PC-9 (cell line): ENCODE measurements around the gene NSMCE4A. TPM values are rescaled to one million over a fixed set of nuclear protein-coding genes. Genes with fewer than 3 reads are reported as not detected.
A peak's percentile ranks its signal among the peaks of the same experiment; 100 is the strongest.
"Not testable (repeated sequence)": the region's sequence is repeated elsewhere in the genome, so short reads cannot be mapped to it uniquely, and the experiment has no call there.

Experiments
- Bru-seq: library from RNA; stranded (reverse); fragments of 400-500 nt; gene quantifications from one replicate; lab custom pipeline; 2021; lab: Mats Ljungman, UMichigan
- BruChase-seq, 2 experiments: library from RNA; stranded (reverse); fragments of 400-500 nt; gene quantifications; one replicate each; lab custom pipeline; 2021; lab: Mats Ljungman, UMichigan
- BruUV-seq: library from RNA; stranded (reverse); fragments of 400-500 nt; replicated peaks from 2 replicates; lab custom pipeline; 2021; lab: Mats Ljungman, UMichigan
- CTCF ChIA-PET: fragments of 300-600 bp; sonication (Branson Sonifier 250); formaldehyde crosslinking; loops from one replicate; lab custom pipeline; 2022; ENCODE audit warnings: antibody characterized with exemption; lab: Charles Lee
- POLR2A ChIA-PET: fragments of 300-600 bp; sonication (Branson Sonifier 250); formaldehyde crosslinking; loops from one replicate; lab custom pipeline; 2022; ENCODE audit warnings: antibody characterized with exemption; ENCODE audit not compliant: unreplicated experiment; lab: Charles Lee
- DNase-seq, 2 experiments: peaks; one replicate each; pipeline versions ENCODE4 v3.0.0 to v3.0.0-alpha.2; 2015 to 2022; ENCODE audit warnings: mixed read lengths in 1 of 2
- H2AFZ ChIP-seq: fragments of 200-600 bp; sonication (generic); 2 replicates; pipeline ENCODE4 v1.8.1; 2017; ENCODE audit warnings: antibody characterized with exemption
- H3F3A ChIP-seq: fragments of 200-600 bp; sonication (generic); 2 replicates; pipeline ENCODE4 v1.8.1; 2017; ENCODE audit warnings: antibody characterized with exemption, mild to moderate bottlenecking, low read depth; ENCODE audit not compliant: insufficient read depth
- H3K27ac ChIP-seq: fragments of 200-600 bp; sonication (generic); 2 replicates; pipeline ENCODE4 v1.6.1; 2016; ENCODE audit warnings: mixed run types
- H3K27me3 ChIP-seq: fragments of 200-600 bp; sonication (generic); 2 replicates; pipeline ENCODE4 v1.6.1; 2016; ENCODE audit warnings: low read depth, mixed run types; ENCODE audit not compliant: insufficient read depth
- H3K36me3 ChIP-seq: fragments of 200-600 bp; sonication (generic); 2 replicates; pipeline ENCODE4 v1.6.1; 2016; ENCODE audit warnings: low read depth, mixed run types
- H3K4me1 ChIP-seq: fragments of 200-600 bp; sonication (generic); replicated peaks from 2 replicates; pipeline ENCODE4 v1.6.1; 2016; ENCODE audit warnings: mixed run types; ENCODE audit not compliant: insufficient read depth
- H3K4me2 ChIP-seq: fragments of 200-600 bp; sonication (generic); 2 replicates; pipeline ENCODE4 v1.6.1; 2017; ENCODE audit warnings: mixed run types
- H3K4me3 ChIP-seq: fragments of 200-600 bp; sonication (generic); 2 replicates; pipeline ENCODE4 v1.6.1; 2016; ENCODE audit warnings: mixed run types
- H3K79me2 ChIP-seq: fragments of 200-600 bp; sonication (generic); 2 replicates; pipeline ENCODE4 v1.6.1; 2017; ENCODE audit warnings: low read depth, mixed run types
- H3K9me2 ChIP-seq: fragments of 200-600 bp; sonication (generic); 2 replicates; pipeline ENCODE4 v1.8.1; 2017; ENCODE audit warnings: mild to moderate bottlenecking; ENCODE audit not compliant: insufficient read depth
- H3K9me3 ChIP-seq: fragments of 200-600 bp; sonication (generic); 2 replicates; pipeline ENCODE4 v1.8.1; 2016; ENCODE audit warnings: low read depth; ENCODE audit not compliant: insufficient read depth
- H4K20me1 ChIP-seq: fragments of 200-600 bp; sonication (generic); 2 replicates; pipeline ENCODE4 v1.8.1; 2017; ENCODE audit not compliant: insufficient read depth
- CTCF ChIP-seq: fragments of 200-600 bp; sonication (generic); conservative IDR thresholded peaks from 2 replicates; pipeline ENCODE4 v1.6.1; 2017; ENCODE audit warnings: mixed run types, antibody characterized with exemption, mild to moderate bottlenecking, moderate library complexity
- EZH2 ChIP-seq: fragments of 200-600 bp; sonication (generic); IDR thresholded peaks from 2 replicates; pipeline ENCODE4 v1.8.0; 2017; ENCODE audit warnings: antibody characterized with exemption, low read depth
- intact Hi-C: fragments of 100-400 bp; cut with micrococcal nuclease; formaldehyde crosslinking; loops from one replicate; pipeline ENCODE4 v1.10.0; 2022; ENCODE audit not compliant: unreplicated experiment
- long read RNA-seq: library from polyadenylated mRNA; stranded (forward); transcript quantifications from one replicate; pipeline ENCODE4 v2.0.0, GENCODE V29; 2022
- total RNA-seq: library from RNA; stranded (reverse); gene quantifications from 2 replicates; pipeline ENCODE4 v1.2.3, GENCODE V29; 2021

NSMCE4A gene
- total RNA-seq (26.8 and 32.4 TPM in 2 replicates), Bru-seq, nascent RNA (percentile 72 among the genes with signal in this experiment), BruChase-seq, experiment 1, labeled RNA remaining after a 2-hour chase (percentile 75 among the genes with signal in this experiment), BruChase-seq, experiment 2, labeled RNA remaining after a 6-hour chase (percentile 72 among the genes with signal in this experiment)
- long read RNA-seq, transcript NSMCE4A-202 (11 exons, 1,394 nt), result major isoform, 47 of 71 reads
- long read RNA-seq, partial matches to known transcripts, result 10 of 71 reads
- long read RNA-seq, other reads (novel, unspliced or antisense), result 13 of 71 reads

- H3K4me2 ChIP-seq, result peak within 1 kb of the TSS; percentile 85
- intact Hi-C loops, result loop anchor here (1.0 to 10.0 kb wide), 4 partner anchors 20 to 138 kb away; partner anchors contain the start of gene ATE1
- H2AFZ ChIP-seq, result peak within 1 kb of the TSS; percentile 83
- H3K4me3 ChIP-seq, result peak within 1 kb of the TSS; percentile 83
- no TSS peak for BruUV-seq
- H3K27ac ChIP-seq, result peak within 1 kb of the TSS; percentile 77
- peak; percentile 44 to 63 for DNase-seq
- ChIA-PET POLR2A (interaction anchor here (0.7 kb wide), 1 partner anchor 319 kb away, joined by 3 read pairs; no protein-coding TSS in a partner anchor), CTCF (interaction anchor here (0.8 kb wide), 1 partner anchor 10 kb away, joined by 9 read pairs; no protein-coding TSS in a partner anchor)
- H3K27me3 ChIP-seq, result no peaks in the 10 kb centered on the region
- peaks cover 11% of the 10 kb centered on the region for H3K79me2 ChIP-seq
- no peaks in the 10 kb centered on the region for H3K9me3 ChIP-seq
- peaks cover 6% of the 10 kb centered on the region for H3K4me1 ChIP-seq
- no peaks in the 10 kb centered on the region for H3K9me2 ChIP-seq
- H4K20me1 ChIP-seq, result peaks cover 5% of the 10 kb centered on the region; the same call in 1 of the 2 replicates
- no peaks in the 10 kb centered on the region for H3F3A ChIP-seq
- no peaks in the 10 kb centered on the region for H3K36me3 ChIP-seq
- no peak; the same call in 1 of the 2 replicates for TF ChIP-seq CTCF
- TF ChIP-seq EZH2, result no peak
These were observed at the start of gene NSMCE4A for GRCh38 chr10:121974535-121975294. TSS of gene NSMCE4A (minus strand) at chr10:121975217. CDS start at chr10:121975165, 52 bp downstream.

GRCh38 chr10:122023257-122023656 is 48.2 kb upstream of the NSMCE4A start:
- peaks cover 12% of the 10 kb centered on the region for H3F3A ChIP-seq
- H3K79me2 ChIP-seq, intact Hi-C loops, POLR2A ChIA-PET, H3K36me3 ChIP-seq, H3K4me1 ChIP-seq, H2AFZ ChIP-seq, H3K4me2 ChIP-seq, H3K9me2 ChIP-seq, H3K27me3 ChIP-seq, CTCF ChIA-PET, H4K20me1 ChIP-seq, BruUV-seq, DNase-seq, H3K27ac ChIP-seq, H3K4me3 ChIP-seq, H3K9me3 ChIP-seq: not testable (repeated sequence)

GRCh38 chr10:122022276-122022675 is 47.3 kb upstream of the NSMCE4A start:
- ChIA-PET CTCF (no interaction called here), POLR2A (no interaction called here)
- Histone ChIP-seq H3K27me3 (no peaks in the 10 kb centered on the region), H3K36me3 (no peaks in the 10 kb centered on the region), H3K9me3 (no peaks in the 10 kb centered on the region), H3K9me2 (no peaks in the 10 kb centered on the region), H4K20me1 (no peaks in the 10 kb centered on the region), H3K27ac (no peak overlapping the region), H3K4me2 (no peak overlapping the region), H2AFZ (no peak overlapping the region), H3K4me1 (peaks cover 8% of the 10 kb centered on the region), H3K4me3 (no peak overlapping the region), H3K79me2 (no peaks in the 10 kb centered on the region), H3F3A (peaks cover 12% of the 10 kb centered on the region)
- no peak for DNase-seq
- no TSS peak for BruUV-seq
- intact Hi-C loops, result no loop called here
- no peak for TF ChIP-seq EZH2
- no peak for TF ChIP-seq CTCF
